Naive thymus-derived CD4-positive, alpha-beta T cell (primary cell): ENCODE results near the gene SLC38A2. TPM values are rescaled to one million over a fixed set of nuclear protein-coding genes. Genes with fewer than 3 reads are reported as not detected.

Experiments
- ATAC-seq: fragments of 150-1000 bp; cut with Tn5 transposase; 2 replicates; pipeline ENCODE4 v1.10.0; 2021; ENCODE audit warnings: mild to moderate bottlenecking, moderate library complexity
- CTCF ChIA-PET: fragments of 350-600 bp; sonication (Branson Sonifier 250); formaldehyde crosslinking; loops from one replicate; lab custom pipeline; 2021; ENCODE audit warnings: antibody characterized with exemption; lab: Charles Lee
- POLR2A ChIA-PET: fragments of 350-600 bp; sonication (Branson Sonifier 250); formaldehyde crosslinking; loops from one replicate; lab custom pipeline; 2021; ENCODE audit warnings: antibody characterized with exemption, inconsistent platforms; lab: Charles Lee
- DNase-seq, 9 donors: peaks; one replicate each; pipeline versions ENCODE4 v3.0.0 to v3.0.0-alpha.2; 2020 to 2022; ENCODE audit warnings: mixed read lengths in 1 of 9
- H3K27ac ChIP-seq: one replicate; pipeline ENCODE4 v1.7.0; 2013; ENCODE audit warnings: mild to moderate bottlenecking, low read depth, low read length, moderate library complexity
- H3K27me3 ChIP-seq, 2 donors: one replicate each; pipeline ENCODE4 v1.7.0; 2013; ENCODE audit warnings: low read length in 2 of 2, mild to moderate bottlenecking in 2 of 2, moderate library complexity in 2 of 2; ENCODE audit not compliant: control insufficient read depth in 2 of 2, insufficient read depth in 2 of 2
- H3K36me3 ChIP-seq, 3 experiments: 1 replicate in 2 of 3; 2 replicates in 1 of 3; pipeline ENCODE4 v1.7.0; 2013; ENCODE audit warnings: low read length in 3 of 3, mild to moderate bottlenecking in 3 of 3, moderate library complexity in 1 of 3; ENCODE audit not compliant: insufficient read depth in 3 of 3, control insufficient read depth in 2 of 3
- H3K4me1 ChIP-seq, 2 donors: one replicate each; pipeline ENCODE4 v1.7.0; 2013; ENCODE audit warnings: low read length in 2 of 2, mild to moderate bottlenecking in 2 of 2, moderate library complexity in 1 of 2; ENCODE audit not compliant: control insufficient read depth in 2 of 2, insufficient read depth in 2 of 2
- H3K4me3 ChIP-seq: 2 replicates; pipeline ENCODE4 v1.7.0; 2013; ENCODE audit warnings: mild to moderate bottlenecking, low read length
- H3K9me3 ChIP-seq, 3 experiments: 1 replicate in 2 of 3; 2 replicates in 1 of 3; pipeline ENCODE4 v1.7.0; 2013; ENCODE audit warnings: low read length in 3 of 3; ENCODE audit not compliant: control insufficient read depth in 2 of 3
- H3K27ac Mint-ChIP-seq, 9 donors: one replicate each; pipeline ENCODE4 v1.8.0; 2020 to 2022; ENCODE audit warnings: mixed read lengths in 9 of 9, mild to moderate bottlenecking in 8 of 9, moderate library complexity in 5 of 9, inconsistent platforms in 2 of 9
- H3K27me3 Mint-ChIP-seq, 5 donors: one replicate each; pipeline ENCODE4 v1.8.0; 2021 to 2022; ENCODE audit warnings: mixed read lengths in 5 of 5, mild to moderate bottlenecking in 1 of 5
- H3K36me3 Mint-ChIP-seq, 5 donors: one replicate each; pipeline ENCODE4 v1.8.0; 2020 to 2022; ENCODE audit warnings: mixed read lengths in 5 of 5, mild to moderate bottlenecking in 3 of 5, inconsistent platforms in 1 of 5
- H3K4me1 Mint-ChIP-seq, 7 donors: one replicate each; pipeline ENCODE4 v1.8.0; 2020 to 2022; ENCODE audit warnings: mixed read lengths in 7 of 7, mild to moderate bottlenecking in 3 of 7, inconsistent platforms in 1 of 7
- H3K4me3 Mint-ChIP-seq, 10 donors: one replicate each; pipeline ENCODE4 v1.8.0; 2020 to 2022; ENCODE audit warnings: mild to moderate bottlenecking in 10 of 10, mixed read lengths in 10 of 10, moderate library complexity in 6 of 10, inconsistent platforms in 2 of 10
- H3K9me3 Mint-ChIP-seq, 11 donors: one replicate each; pipeline ENCODE4 v1.8.0; 2020 to 2022; ENCODE audit warnings: mixed read lengths in 11 of 11, mild to moderate bottlenecking in 4 of 11, inconsistent platforms in 1 of 11, moderate library complexity in 1 of 11
- intact Hi-C, 2 donors: fragments of 100-400 bp; cut with micrococcal nuclease; formaldehyde crosslinking; loops; one replicate each; pipeline ENCODE4 v1.15.1; 2023
- polyA plus RNA-seq, 2 donors: library from polyadenylated mRNA; unstranded; fragments of 300-500 nt; fragmentation: Illumina TruSeq; gene quantifications; one replicate each; pipeline ENCODE4 v1.2.3, GENCODE V29; 2021
- total RNA-seq, 6 experiments: library from RNA in 5 of 6; stranded (reverse) in 5 of 6; gene quantifications; 1 replicate in 5 of 6; 2 replicates in 1 of 6; pipeline ENCODE4 v1.2.3 and lab custom pipeline; 2021 to 2026

Gene SLC38A2
- total RNA-seq, result 100 to 1,000 TPM; 157 to 269 (median 175) TPM
- polyA plus RNA-seq, result 100 to 1,000 TPM in 1 of 2 donors, 10 to 100 TPM in 1; 61.5 to 122 TPM
- total RNA-seq (lab: John Stamatoyannopoulos, UW), result 425 reads per million, percentile 97 among the genes with 10 or more reads in this experiment

- Mint-ChIP-seq H3K27ac (peak within 1 kb of the TSS; percentile 91 to 100 (median 99)), H3K9me3 (peaks cover 0 to 13% (median 0%) of the 10 kb centered on the region in 11 donors), H3K4me1 (peaks cover 31 to 68% (median 59%) of the 10 kb centered on the region in 7 donors), H3K36me3 (peaks cover under 1 to 35% (median 23%) of the 10 kb centered on the region in 5 donors), H3K27me3 (peaks cover 0 to 11% (median 0%) of the 10 kb centered on the region in 5 donors), H3K4me3 (peak within 1 kb of the TSS; percentile 79 to 99 (median 96))
- H3K36me3 ChIP-seq, result peaks cover under 1 to 37% (median 11%) of the 10 kb centered on the region in 3 experiments
- H3K4me3 ChIP-seq, result peak within 1 kb of the TSS; percentile 87
- DNase-seq (peak; percentile 95 to 98 (median 96)), ATAC-seq (peak; percentile 96)
- intact Hi-C loops, result loop anchor here (1.0 to 10.0 kb wide), 20 partner anchors 11 to 1335 kb away; partner anchors contain the start of genes RPAP3 (in 2 of the 2), ANO6 (in 1 of the 2) and SCAF11 (in 1 of the 2)
- no peaks in the 10 kb centered on the region for H3K9me3 ChIP-seq
- H3K4me1 ChIP-seq, result peaks cover 36 to 40% of the 10 kb centered on the region in 2 donors
- no peaks in the 10 kb centered on the region for H3K27me3 ChIP-seq
- ChIA-PET CTCF (no interaction called here), POLR2A (interaction anchor here (0.6 to 3.5 kb wide), 15 partner anchors 9 to 646 kb away, joined by 3 to 37 read pairs (median 5); partner anchors contain the start of gene SLC38A1)
- H3K27ac ChIP-seq, result peak within 1 kb of the TSS; percentile 89
Measured at GRCh38 chr12:46372544-46373300, at the start of gene SLC38A2. Gene SLC38A2, minus strand, starts transcription at chr12:46372773. Its CDS starts 1,480 bp downstream, at chr12:46371293.

- Mint-ChIP-seq H3K4me1 (no peaks in the 10 kb centered on the region), H3K9me3 (peaks cover 4 to 30% (median 13%) of the 10 kb centered on the region in 11 donors), H3K27me3 (no peaks in the 10 kb centered on the region), H3K27ac (no peak overlapping the region), H3K4me3 (no peak overlapping the region), H3K36me3 (peaks cover 5 to 42% (median 27%) of the 10 kb centered on the region in 5 donors)
- no peak overlapping the region for H3K4me3 ChIP-seq
- H3K27me3 ChIP-seq, result no peaks in the 10 kb centered on the region
- H3K9me3 ChIP-seq, result no peaks in the 10 kb centered on the region
- CTCF ChIA-PET, result interaction anchor here (0.6 to 1.0 kb wide), 2 partner anchors 12 to 156 kb away, joined by 3 to 4 read pairs; no protein-coding TSS in a partner anchor
- H3K27ac ChIP-seq, result no peak overlapping the region
- intact Hi-C loops, result no loop called here
- no peaks in the 10 kb centered on the region for H3K4me1 ChIP-seq
- no peak for DNase-seq
- H3K36me3 ChIP-seq, result no peaks in the 10 kb centered on the region
- ATAC-seq, result no peak
- POLR2A ChIA-PET, result interaction anchor here (0.6 kb wide), 1 partner anchor 1751 kb away, joined by 4 read pairs; no protein-coding TSS in a partner anchor
Measured at GRCh38 chr12:46419675-46420074, 47.1 kb upstream of the SLC38A2 start.

- Histone ChIP-seq H3K4me3 (no peak overlapping the region), H3K36me3 (no peaks in the 10 kb centered on the region), H3K27me3 (no peaks in the 10 kb centered on the region), H3K27ac (no peak overlapping the region), H3K9me3 (no peaks in the 10 kb centered on the region), H3K4me1 (no peaks in the 10 kb centered on the region)
- no peak overlapping the region for H3K27ac Mint-ChIP-seq
- no peak for DNase-seq
- ChIA-PET CTCF (interaction anchor here (0.6 kb wide), 1 partner anchor 26 kb away, joined by 3 read pairs; no protein-coding TSS in a partner anchor), POLR2A (no interaction called here)
- peaks cover 0 to 4% (median 0%) of the 10 kb centered on the region in 7 donors for H3K4me1 Mint-ChIP-seq
- H3K4me3 Mint-ChIP-seq, result no peak overlapping the region
- peaks cover 0 to 17% (median 7%) of the 10 kb centered on the region in 11 donors for H3K9me3 Mint-ChIP-seq
- peaks cover 5 to 36% (median 25%) of the 10 kb centered on the region in 5 donors for H3K36me3 Mint-ChIP-seq
- intact Hi-C loops, result no loop called here
- no peak for ATAC-seq
- no peaks in the 10 kb centered on the region for H3K27me3 Mint-ChIP-seq
Measured at GRCh38 chr12:46415552-46415951, 43.0 kb upstream of the SLC38A2 start.

- H3K9me3 Mint-ChIP-seq, result peaks cover 0 to 10% (median 3%) of the 10 kb centered on the region in 11 donors
- ChIA-PET POLR2A (no interaction called here), CTCF (interaction anchor here (0.6 kb wide), 1 partner anchor 26 kb away, joined by 3 read pairs; no protein-coding TSS in a partner anchor)
- no peak overlapping the region for H3K27ac ChIP-seq
- ATAC-seq (no peak), DNase-seq (no peak)
- no peaks in the 10 kb centered on the region for H3K36me3 ChIP-seq
- H3K36me3 Mint-ChIP-seq, result peaks cover 3 to 29% (median 23%) of the 10 kb centered on the region in 5 donors
- intact Hi-C loops, result no loop called here
- no peaks in the 10 kb centered on the region for H3K27me3 Mint-ChIP-seq
- no peak overlapping the region for H3K4me3 ChIP-seq
- H3K4me1 Mint-ChIP-seq, result peaks cover 0 to 4% (median 0%) of the 10 kb centered on the region in 7 donors
- no peaks in the 10 kb centered on the region for H3K27me3 ChIP-seq
- H3K9me3 ChIP-seq, result no peaks in the 10 kb centered on the region
- no peak overlapping the region for H3K27ac Mint-ChIP-seq
- no peaks in the 10 kb centered on the region for H3K4me1 ChIP-seq
- H3K4me3 Mint-ChIP-seq, result no peak overlapping the region
Measured at GRCh38 chr12:46414591-46415268, 42.2 kb upstream of the SLC38A2 start.

- ATAC-seq (no peak), DNase-seq (no peak)
- ChIA-PET POLR2A (no interaction called here), CTCF (no interaction called here)
- Mint-ChIP-seq H3K9me3 (peaks cover 0 to 3% (median 0%) of the 10 kb centered on the region in 11 donors), H3K36me3 (peaks cover 0 to 20% (median 18%) of the 10 kb centered on the region in 5 donors), H3K27ac (no peak overlapping the region), H3K27me3 (no peaks in the 10 kb centered on the region), H3K4me1 (peaks cover 0 to 4% (median 1%) of the 10 kb centered on the region in 7 donors), H3K4me3 (no peak overlapping the region)
- intact Hi-C loops, result no loop called here
- Histone ChIP-seq H3K4me3 (no peak overlapping the region), H3K9me3 (no peaks in the 10 kb centered on the region), H3K27ac (no peak overlapping the region), H3K27me3 (no peaks in the 10 kb centered on the region), H3K36me3 (no peaks in the 10 kb centered on the region), H3K4me1 (no peaks in the 10 kb centered on the region)
Measured at GRCh38 chr12:46413368-46413767, 40.8 kb upstream of the SLC38A2 start.

GRCh38 chr12:46412857-46413256, 40.3 kb upstream of the SLC38A2 start:
- no peak overlapping the region for H3K27ac ChIP-seq
- no peaks in the 10 kb centered on the region for H3K27me3 ChIP-seq
- Mint-ChIP-seq H3K9me3 (peaks cover 0 to 3% (median 0%) of the 10 kb centered on the region in 11 donors), H3K27me3 (no peaks in the 10 kb centered on the region), H3K4me1 (peaks cover 0 to 7% (median 3%) of the 10 kb centered on the region in 7 donors), H3K4me3 (no peak overlapping the region), H3K36me3 (peaks cover 0 to 15% (median 13%) of the 10 kb centered on the region in 5 donors), H3K27ac (no peak overlapping the region)
- H3K4me1 ChIP-seq, result no peaks in the 10 kb centered on the region
- CTCF ChIA-PET, result no interaction called here
- no peaks in the 10 kb centered on the region for H3K9me3 ChIP-seq
- no peak for ATAC-seq
- no peak overlapping the region for H3K4me3 ChIP-seq
- DNase-seq, result no peak
- H3K36me3 ChIP-seq, result no peaks in the 10 kb centered on the region
- POLR2A ChIA-PET, result no interaction called here
- intact Hi-C loops, result no loop called here
